Panc1 (cell line): Measurements from ENCODE around the gene CALM3. TPM values are rescaled to one million over a fixed set of nuclear protein-coding genes. Genes with fewer than 3 reads are reported as not detected.

Experiments
- ATAC-seq: fragments of 200-7000 bp; cut with Tn5 transposase; 2 replicates; pipeline ENCODE4 v1.9.1; 2020; ENCODE audit warnings: mild to moderate bottlenecking, moderate library complexity
- BruUV-seq: library from RNA; stranded (reverse); fragments of 400-500 nt; replicated peaks from 2 replicates; lab custom pipeline; 2021; lab: Mats Ljungman, UMichigan
- CTCF ChIA-PET: fragments of 300-600 bp; sonication (Branson Sonifier 250); formaldehyde crosslinking; loops from one replicate; lab custom pipeline; 2022; ENCODE audit warnings: antibody characterized with exemption; lab: Charles Lee
- POLR2A ChIA-PET: fragments of 300-600 bp; sonication (Branson Sonifier 250); formaldehyde crosslinking; loops from one replicate; lab custom pipeline; 2022; ENCODE audit warnings: antibody characterized with exemption; lab: Charles Lee
- DNase-seq: peaks from one replicate; pipeline ENCODE4 v3.0.0-alpha.2; 2010; ENCODE audit warnings: low read depth, low spot score
- H3K27ac ChIP-seq: 2 replicates; pipeline ENCODE4 v1.5.1; 2011; ENCODE audit warnings: mild to moderate bottlenecking, low read length, inconsistent platforms
- H3K27me3 ChIP-seq: fragments of 200-500 bp; sonication (Bioruptor generic); 2 replicates; pipeline ENCODE4 v1.6.0; 2014; ENCODE audit warnings: low read length, inconsistent platforms; ENCODE audit not compliant: control insufficient read depth, insufficient read depth
- H3K36me3 ChIP-seq: fragments of 200-500 bp; sonication (Bioruptor generic); 2 replicates; pipeline ENCODE4 v1.5.1; 2014; ENCODE audit warnings: inconsistent platforms, mild to moderate bottlenecking, low read length, moderate library complexity; ENCODE audit not compliant: control insufficient read depth, insufficient read depth
- H3K4me1 ChIP-seq: 2 replicates; pipeline ENCODE4 v1.5.1; 2011; ENCODE audit warnings: inconsistent platforms, mild to moderate bottlenecking, low read length, moderate library complexity; ENCODE audit not compliant: control insufficient read depth, insufficient read depth
- H3K4me3 ChIP-seq, 2 experiments: 2 replicates each; pipeline ENCODE4 v1.5.1; 2011 to 2012; ENCODE audit warnings: low read depth in 2 of 2, low read length in 2 of 2, mild to moderate bottlenecking in 2 of 2, inconsistent platforms in 1 of 2, moderate library complexity in 1 of 2
- H3K9me3 ChIP-seq: fragments of 200-500 bp; sonication (Bioruptor generic); 2 replicates; pipeline ENCODE4 v1.5.1; 2014; ENCODE audit warnings: low read depth, mild to moderate bottlenecking, inconsistent platforms, low read length, moderate library complexity; ENCODE audit not compliant: control insufficient read depth, insufficient read depth
- POLR2AphosphoS5 ChIP-seq: IDR thresholded peaks from 2 replicates; pipeline ENCODE4 v1.6.1; 2012; ENCODE audit warnings: mild to moderate bottlenecking, low read depth, low read length, moderate library complexity
- SIN3A ChIP-seq: IDR thresholded peaks from 2 replicates; pipeline ENCODE4 v1.6.1; 2012; ENCODE audit warnings: low read depth, mild to moderate bottlenecking, low read length, moderate library complexity, borderline replicate concordance; ENCODE audit not compliant: insufficient read depth
- TCF7L2 ChIP-seq: IDR thresholded peaks from 2 replicates; pipeline ENCODE4 v1.6.1; 2011; ENCODE audit warnings: mild to moderate bottlenecking, low read depth, low read length, inconsistent platforms
- in situ Hi-C: cut with HindIII; loops from 2 replicates; pipeline ENCODE4 v1.10.0; 2016; ENCODE audit warnings: low sequenced_read_pairs, low pct_unique_long_range_greater_than_20kb
- intact Hi-C: fragments of 100-400 bp; cut with micrococcal nuclease; formaldehyde crosslinking; loops from one replicate; pipeline ENCODE4 v1.10.0; 2022; ENCODE audit not compliant: unreplicated experiment
- total RNA-seq: library from RNA; stranded (reverse); gene quantifications from one replicate; pipeline ENCODE4 v1.2.1, GENCODE V29; 2021; ENCODE audit not compliant: unreplicated experiment
- TF ChIP-seq, protein P1 (sequence below), 2 experiments: IDR thresholded peaks; 2 replicates each; pipeline ENCODE4 v1.6.1; 2011 to 2012; ENCODE audit warnings: low read depth in 2 of 2, control low read depth in 1 of 2, low read length in 1 of 2, mild to moderate bottlenecking in 1 of 2, moderate library complexity in 1 of 2; ENCODE audit not compliant: insufficient read depth in 1 of 2
- TF ChIP-seq, protein P2 (sequence below): fragments of 450-650 bp; IDR thresholded peaks from 2 replicates; pipeline ENCODE4 v1.5.1; 2017; ENCODE audit warnings: mild to moderate bottlenecking

CALM3 gene
- total RNA-seq, 1 experiment from 2014 or later, result 212 TPM

DNA sequence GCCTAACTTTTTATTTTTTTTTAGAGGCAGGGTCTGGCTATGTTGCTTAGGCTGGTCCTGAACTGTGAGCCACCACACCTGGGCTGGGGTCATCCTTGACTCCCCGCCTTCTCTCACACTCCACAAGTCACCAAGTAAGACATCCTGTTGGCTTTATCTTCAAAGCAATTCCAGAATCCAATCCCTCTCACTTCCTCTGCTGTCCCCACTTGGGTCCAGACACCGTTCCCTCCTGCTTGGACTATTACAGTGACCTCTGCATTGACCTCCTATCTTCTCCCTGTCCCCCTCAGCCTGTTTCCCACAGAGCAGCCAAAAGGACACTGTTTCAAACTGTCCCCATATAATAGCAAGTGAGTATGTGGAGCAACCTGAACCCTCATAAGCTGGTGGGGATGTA, 39.5 kb downstream of the CALM3 start:
- DNase-seq, result no peak
- no peak for TF ChIP-seq SIN3A
- TF ChIP-seq, protein P1, sequence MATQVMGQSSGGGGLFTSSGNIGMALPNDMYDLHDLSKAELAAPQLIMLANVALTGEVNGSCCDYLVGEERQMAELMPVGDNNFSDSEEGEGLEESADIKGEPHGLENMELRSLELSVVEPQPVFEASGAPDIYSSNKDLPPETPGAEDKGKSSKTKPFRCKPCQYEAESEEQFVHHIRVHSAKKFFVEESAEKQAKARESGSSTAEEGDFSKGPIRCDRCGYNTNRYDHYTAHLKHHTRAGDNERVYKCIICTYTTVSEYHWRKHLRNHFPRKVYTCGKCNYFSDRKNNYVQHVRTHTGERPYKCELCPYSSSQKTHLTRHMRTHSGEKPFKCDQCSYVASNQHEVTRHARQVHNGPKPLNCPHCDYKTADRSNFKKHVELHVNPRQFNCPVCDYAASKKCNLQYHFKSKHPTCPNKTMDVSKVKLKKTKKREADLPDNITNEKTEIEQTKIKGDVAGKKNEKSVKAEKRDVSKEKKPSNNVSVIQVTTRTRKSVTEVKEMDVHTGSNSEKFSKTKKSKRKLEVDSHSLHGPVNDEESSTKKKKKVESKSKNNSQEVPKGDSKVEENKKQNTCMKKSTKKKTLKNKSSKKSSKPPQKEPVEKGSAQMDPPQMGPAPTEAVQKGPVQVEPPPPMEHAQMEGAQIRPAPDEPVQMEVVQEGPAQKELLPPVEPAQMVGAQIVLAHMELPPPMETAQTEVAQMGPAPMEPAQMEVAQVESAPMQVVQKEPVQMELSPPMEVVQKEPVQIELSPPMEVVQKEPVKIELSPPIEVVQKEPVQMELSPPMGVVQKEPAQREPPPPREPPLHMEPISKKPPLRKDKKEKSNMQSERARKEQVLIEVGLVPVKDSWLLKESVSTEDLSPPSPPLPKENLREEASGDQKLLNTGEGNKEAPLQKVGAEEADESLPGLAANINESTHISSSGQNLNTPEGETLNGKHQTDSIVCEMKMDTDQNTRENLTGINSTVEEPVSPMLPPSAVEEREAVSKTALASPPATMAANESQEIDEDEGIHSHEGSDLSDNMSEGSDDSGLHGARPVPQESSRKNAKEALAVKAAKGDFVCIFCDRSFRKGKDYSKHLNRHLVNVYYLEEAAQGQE (IDR thresholded peaks at IDR 0.05; ENCODE audit: insufficient read depth in 1 of 2, low read depth in 2 of 2, low read length in 1 of 2), result no peak
- no peak for TF ChIP-seq TCF7L2
- TF ChIP-seq POLR2AphosphoS5, result no peak
- TF ChIP-seq, protein P2, sequence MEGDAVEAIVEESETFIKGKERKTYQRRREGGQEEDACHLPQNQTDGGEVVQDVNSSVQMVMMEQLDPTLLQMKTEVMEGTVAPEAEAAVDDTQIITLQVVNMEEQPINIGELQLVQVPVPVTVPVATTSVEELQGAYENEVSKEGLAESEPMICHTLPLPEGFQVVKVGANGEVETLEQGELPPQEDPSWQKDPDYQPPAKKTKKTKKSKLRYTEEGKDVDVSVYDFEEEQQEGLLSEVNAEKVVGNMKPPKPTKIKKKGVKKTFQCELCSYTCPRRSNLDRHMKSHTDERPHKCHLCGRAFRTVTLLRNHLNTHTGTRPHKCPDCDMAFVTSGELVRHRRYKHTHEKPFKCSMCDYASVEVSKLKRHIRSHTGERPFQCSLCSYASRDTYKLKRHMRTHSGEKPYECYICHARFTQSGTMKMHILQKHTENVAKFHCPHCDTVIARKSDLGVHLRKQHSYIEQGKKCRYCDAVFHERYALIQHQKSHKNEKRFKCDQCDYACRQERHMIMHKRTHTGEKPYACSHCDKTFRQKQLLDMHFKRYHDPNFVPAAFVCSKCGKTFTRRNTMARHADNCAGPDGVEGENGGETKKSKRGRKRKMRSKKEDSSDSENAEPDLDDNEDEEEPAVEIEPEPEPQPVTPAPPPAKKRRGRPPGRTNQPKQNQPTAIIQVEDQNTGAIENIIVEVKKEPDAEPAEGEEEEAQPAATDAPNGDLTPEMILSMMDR, result no peak
- CTCF ChIA-PET, result interaction anchor here (0.7 kb wide), 1 partner anchor 32 kb away, joined by 8 read pairs; no protein-coding TSS in a partner anchor
- H3K36me3 ChIP-seq, result no peaks in the 10 kb centered on the region
- intact Hi-C loops, result no loop called here
- no peak overlapping the region for H3K27ac ChIP-seq
- POLR2A ChIA-PET, result no interaction called here
- in situ Hi-C loops, result no loop called here
- H3K4me3 ChIP-seq, result no peak overlapping the region
- no TSS peak for BruUV-seq
- no peaks in the 10 kb centered on the region; the same call in 1 of the 2 replicates for H3K4me1 ChIP-seq
- no peaks in the 10 kb centered on the region for H3K27me3 ChIP-seq
- no peak for ATAC-seq
- H3K9me3 ChIP-seq, result no peaks in the 10 kb centered on the region

- no peak for ATAC-seq
- BruUV-seq, result no TSS peak
These were observed 43.6 kb downstream of the CALM3 start for GRCh38 chr19:46644720-46645119.

More at GRCh38 chr19:46644720-46645119, 43.6 kb downstream of the CALM3 start:
- intact Hi-C loops, result no loop called here
- H3K4me1 ChIP-seq, result no peaks in the 10 kb centered on the region; the same call in 1 of the 2 replicates
- TF ChIP-seq SIN3A (no peak), POLR2AphosphoS5 (no peak), TCF7L2 (no peak)
- TF ChIP-seq, protein P1 (IDR thresholded peaks at IDR 0.05; ENCODE audit: insufficient read depth in 1 of 2, low read depth in 2 of 2, low read length in 1 of 2), result no peak
- TF ChIP-seq, protein P2, result no peak
- DNase-seq, result no peak
- POLR2A ChIA-PET, result no interaction called here
- no peaks in the 10 kb centered on the region for H3K9me3 ChIP-seq
- no peaks in the 10 kb centered on the region for H3K36me3 ChIP-seq
- H3K4me3 ChIP-seq, result no peak overlapping the region
- H3K27ac ChIP-seq, result no peak overlapping the region
- H3K27me3 ChIP-seq, result no peaks in the 10 kb centered on the region
- in situ Hi-C loops, result no loop called here
- CTCF ChIA-PET, result no interaction called here
